Heart right ventricle (tissue), 16 donors: ENCODE data around the gene CCDC192. TPM values are rescaled to one million over a fixed set of nuclear protein-coding genes. Genes with fewer than 3 reads are reported as not detected.

ENCODE experiments used
- ATAC-seq, 8 donors: fragments of 200-7000 bp; cut with Tn5 transposase; one replicate each; pipeline ENCODE4 v1.9.1; 2020; ENCODE audit warnings: mild to moderate bottlenecking in 8 of 8, moderate library complexity in 8 of 8, moderate number of reproducible peaks in 1 of 8
- DNase-seq, 2 donors: peaks; one replicate each; pipeline ENCODE4 v3.0.0-alpha.2; 2020
- H3K27ac ChIP-seq, 10 donors: fragments of 200-600 bp; sonication (generic) in 2 of 10; one replicate each; pipeline versions ENCODE4 v1.5.0 to v1.8.0; 2020 to 2022; ENCODE audit warnings: mild to moderate bottlenecking in 3 of 10
- H3K27me3 ChIP-seq, 7 donors: fragments of 200-600 bp; one replicate each; pipeline ENCODE4 v1.8.0; 2021 to 2022; ENCODE audit warnings: mild to moderate bottlenecking in 2 of 7
- H3K36me3 ChIP-seq, 9 donors: fragments of 200-600 bp; sonication (generic) in 1 of 9; one replicate each; pipeline versions ENCODE4 v1.5.0 to v1.8.0; 2020 to 2022; ENCODE audit warnings: mild to moderate bottlenecking in 2 of 9
- H3K4me1 ChIP-seq, 9 donors: fragments of 200-600 bp; sonication (generic) in 1 of 9; one replicate each; pipeline versions ENCODE4 v1.5.0 to v1.8.0; 2020 to 2022; ENCODE audit warnings: mild to moderate bottlenecking in 4 of 9
- H3K4me3 ChIP-seq, 10 donors: fragments of 200-600 bp; sonication (generic) in 2 of 10; one replicate each; pipeline versions ENCODE4 v1.5.0 to v1.8.0; 2020 to 2022; ENCODE audit warnings: mild to moderate bottlenecking in 7 of 10, moderate library complexity in 2 of 10
- H3K9me3 ChIP-seq, 11 donors: fragments of 200-600 bp in 10 of 11; sonication (generic) in 2 of 11; one replicate each; pipeline versions ENCODE4 v1.5.0 to v1.8.0; 2013 to 2022; ENCODE audit warnings: mild to moderate bottlenecking in 2 of 11, control low read depth in 1 of 11, moderate library complexity in 1 of 11
- WGBS, 2 donors: extraction: QIAGEN DNeasy Blood & Tissue Kit; methylation state at CpG; one replicate each; pipeline ENCODE4 v1.1.7; 2013; ENCODE audit warnings: inconsistent platforms in 1 of 2; 5-methylcytosine and 5-hydroxymethylcytosine counted together
- intact Hi-C, 10 donors: fragments of 100-400 bp; cut with DNase I; formaldehyde crosslinking; loops; one replicate each; pipeline versions ENCODE4 v1.11.1 to v1.14.2; 2022
- polyA plus RNA-seq, 2 donors: library from polyadenylated mRNA; stranded (reverse); fragments of 200-250 nt; gene quantifications; one replicate each; pipeline ENCODE4 v1.2.3, GENCODE V29; 2013
- total RNA-seq, 10 donors: library from RNA; stranded (reverse); fragmentation: NEBNext Ultra II Directional in 3 of 10; extraction: Animal tissue kit (Norgen Biotek cat#: 25700) in 3 of 10; gene quantifications; one replicate each; pipeline versions ENCODE4 v1.2.1 to v1.2.4, GENCODE V29; 2021 to 2023
- TF ChIP-seq, protein P1 (sequence below), 9 donors: fragments of 200-600 bp; sonication (generic) in 2 of 9; IDR thresholded peaks; one replicate each; pipeline versions ENCODE4 v1.5.0 to v1.8.0; 2021 to 2022; ENCODE audit warnings: antibody characterized with exemption in 9 of 9, mild to moderate bottlenecking in 5 of 9, moderate library complexity in 1 of 9
- donor health status: Arrhythmogenic right ventricular cardiomyopathy.
- donor health status: ischemic (EF 13 %, LVEDD 7.1; RV severe dilation, severe dysfunction).
- donor health status: healthy with polysubstance abuse.
- donor health status: DM: no; HTN: yes; CAD: no.
- donor health status: DM: no; HTN: no; CAD: no.
- donor health status: ischemic (EF 25% LVEDD 6.9; RV normal size, moderate dysfunction).
- donor health status: ischemic (EF 25% LVEDD 5.7; RV mildly dilated, moderate dysfunction).
- donor health status: healthy.
- donor health status: DM: yes; HTN: yes; CAD: no.
- donor health status: Ischemic cardiomyopathy.
- donor health status: ischemic (EF 35%, LVEDD 5.7; RV mildly dilated, moderate dysfunction).
- donor health status: nonischemic (EF 11% LVEDD 7.7; RV severe dilation, severe dysfunction).
- donor health status: DM: yes; HTN: yes; CAD: no.
- donor health status: PGD.
- donor health status: ischemic (EF 29% LVEDD 5.4; RV normal size, mild dysfunction).
- donor health status: nonischemic (EF 23%, LVEDD 6.1; RV moderate dilation, normal function).

CCDC192 gene
- total and polyA plus RNA-seq, 12 donors: 0.13 to 0.76 (median 0.33) TPM; not detected in 8

DNA sequence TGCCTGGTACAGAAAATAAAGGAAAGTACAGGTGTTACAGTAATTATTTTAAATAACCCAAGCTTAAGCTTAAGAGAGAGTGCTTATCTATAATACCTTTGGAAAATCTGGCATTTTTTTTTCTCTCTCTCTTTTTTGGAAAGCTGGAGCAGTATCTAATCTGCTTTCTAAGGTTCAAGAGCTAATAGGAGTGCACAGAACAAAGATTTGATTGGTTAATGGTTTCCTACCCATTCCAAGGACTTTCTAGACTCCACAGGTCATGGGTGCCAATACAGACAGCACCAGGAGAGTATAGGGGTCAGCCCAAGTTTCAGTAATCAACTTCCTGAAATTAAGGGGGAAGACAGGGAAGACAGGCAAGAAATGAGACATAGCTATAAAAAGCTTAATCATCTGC is 276.3 kb downstream of the CCDC192 start:
- no peak overlapping the region for H3K4me3 ChIP-seq
- H3K9me3 ChIP-seq: no peaks in the 10 kb centered on the region
- H3K4me1 ChIP-seq: peaks cover 0 to 19% (median 6%) of the 10 kb centered on the region in 9 donors
- H3K36me3 ChIP-seq: peaks cover 0 to 5% (median 0%) of the 10 kb centered on the region in 9 donors
- TF ChIP-seq, protein P1, sequence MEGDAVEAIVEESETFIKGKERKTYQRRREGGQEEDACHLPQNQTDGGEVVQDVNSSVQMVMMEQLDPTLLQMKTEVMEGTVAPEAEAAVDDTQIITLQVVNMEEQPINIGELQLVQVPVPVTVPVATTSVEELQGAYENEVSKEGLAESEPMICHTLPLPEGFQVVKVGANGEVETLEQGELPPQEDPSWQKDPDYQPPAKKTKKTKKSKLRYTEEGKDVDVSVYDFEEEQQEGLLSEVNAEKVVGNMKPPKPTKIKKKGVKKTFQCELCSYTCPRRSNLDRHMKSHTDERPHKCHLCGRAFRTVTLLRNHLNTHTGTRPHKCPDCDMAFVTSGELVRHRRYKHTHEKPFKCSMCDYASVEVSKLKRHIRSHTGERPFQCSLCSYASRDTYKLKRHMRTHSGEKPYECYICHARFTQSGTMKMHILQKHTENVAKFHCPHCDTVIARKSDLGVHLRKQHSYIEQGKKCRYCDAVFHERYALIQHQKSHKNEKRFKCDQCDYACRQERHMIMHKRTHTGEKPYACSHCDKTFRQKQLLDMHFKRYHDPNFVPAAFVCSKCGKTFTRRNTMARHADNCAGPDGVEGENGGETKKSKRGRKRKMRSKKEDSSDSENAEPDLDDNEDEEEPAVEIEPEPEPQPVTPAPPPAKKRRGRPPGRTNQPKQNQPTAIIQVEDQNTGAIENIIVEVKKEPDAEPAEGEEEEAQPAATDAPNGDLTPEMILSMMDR (IDR thresholded peaks at IDR 0.05): no peak
- DNase-seq (no peak), ATAC-seq (no peak)
- H3K27ac ChIP-seq: no peak overlapping the region
- no peaks in the 10 kb centered on the region for H3K27me3 ChIP-seq
- intact Hi-C loops: loop anchor here in 1 of 10 donors (5.0 kb wide), 1 partner anchor 103 kb away; the partner anchor contains the start of gene SLC12A2

DNA sequence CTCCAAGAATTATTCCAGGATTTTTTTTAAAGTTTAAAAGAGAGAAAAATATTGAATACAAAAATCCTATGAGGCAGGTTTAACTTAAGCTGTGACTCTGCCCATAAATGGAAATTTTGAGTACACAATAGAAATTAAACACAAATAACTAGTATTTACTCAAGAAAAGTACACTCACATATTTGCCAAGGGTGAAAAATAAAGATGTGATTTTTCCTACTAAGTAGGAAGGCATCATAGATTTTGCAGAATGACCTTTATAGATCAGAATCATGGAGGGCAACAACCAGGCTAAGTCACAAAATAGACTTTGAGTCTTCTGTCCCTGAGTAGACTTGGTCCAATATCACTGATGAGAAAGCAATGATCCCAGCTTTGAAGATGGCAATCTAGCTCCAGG is 277.7 kb downstream of the CCDC192 start:
- H3K27me3 ChIP-seq: no peaks in the 10 kb centered on the region
- intact Hi-C loops: no loop called here
- ATAC-seq: no peak

DNA sequence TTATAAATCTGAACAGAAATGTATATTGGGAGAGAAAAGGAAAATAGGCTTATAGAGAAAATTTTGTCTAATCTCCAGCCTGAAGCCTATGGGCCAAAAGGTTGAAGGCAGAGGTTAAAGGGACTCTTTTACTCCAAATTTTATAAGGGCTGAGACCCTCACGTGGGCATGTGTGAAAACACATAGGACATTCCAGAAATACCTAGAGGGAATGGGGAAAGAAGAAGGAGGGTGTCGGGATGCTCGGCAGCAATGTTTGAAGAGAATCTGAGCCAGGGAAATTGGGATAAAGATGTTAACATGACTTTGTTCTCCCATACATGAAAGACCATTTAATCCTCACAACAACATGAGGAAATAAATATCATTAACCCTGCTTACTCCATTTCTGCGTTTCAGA is 278.3 kb downstream of the CCDC192 start:
- intact Hi-C loops: no loop called here
- TF ChIP-seq, protein P1 (IDR thresholded peaks at IDR 0.05): no peak
- Histone ChIP-seq H3K4me3 (no peak overlapping the region), H3K9me3 (no peaks in the 10 kb centered on the region), H3K36me3 (peaks cover 0 to 5% (median 0%) of the 10 kb centered on the region in 9 donors), H3K27me3 (no peaks in the 10 kb centered on the region), H3K27ac (no peak overlapping the region), H3K4me1 (peaks cover 0 to 17% (median 6%) of the 10 kb centered on the region in 9 donors)
- no peak for DNase-seq
- WGBS, 2 donors: 78 to 84% methylated on average over 4 of the region's 4 CpGs
- no peak for ATAC-seq

More for the DNA sequence above, 277.7 kb downstream of the CCDC192 start:
- TF ChIP-seq, protein P1 (IDR thresholded peaks at IDR 0.05): no peak
- no peak overlapping the region for H3K27ac ChIP-seq
- peaks cover 0 to 19% (median 6%) of the 10 kb centered on the region in 9 donors for H3K4me1 ChIP-seq
- H3K4me3 ChIP-seq: no peak overlapping the region
- DNase-seq: no peak
- no peaks in the 10 kb centered on the region for H3K9me3 ChIP-seq
- peaks cover 0 to 5% (median 0%) of the 10 kb centered on the region in 9 donors for H3K36me3 ChIP-seq

DNA sequence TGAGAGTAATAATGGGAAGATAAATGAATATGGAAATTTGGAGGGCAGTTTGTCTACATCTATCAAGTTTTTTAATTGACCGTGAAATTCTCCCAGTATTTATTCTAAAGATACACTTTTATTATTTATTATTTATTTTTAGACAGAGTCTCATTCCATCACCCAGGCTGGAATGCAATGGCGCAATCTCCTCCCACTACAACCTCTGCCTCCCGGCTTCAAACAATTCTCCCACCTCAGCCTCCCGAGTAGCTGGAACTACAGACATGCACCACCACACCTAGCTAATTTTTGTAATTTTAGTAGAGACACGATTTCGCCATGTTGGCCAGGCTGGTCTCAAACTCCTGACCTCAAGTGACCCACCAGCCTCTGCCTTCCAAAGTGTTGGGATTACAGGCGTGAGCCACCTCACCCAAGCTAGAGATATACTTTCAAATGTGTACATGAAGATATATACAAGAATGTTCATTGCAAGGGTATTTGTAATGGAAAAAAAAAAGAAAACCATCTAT is 282.7 kb downstream of the CCDC192 start:
- H3K9me3 ChIP-seq: peaks cover 0 to 7% (median 0%) of the 10 kb centered on the region in 11 donors
- 97% methylated on average over 7 of the region's 7 CpGs for WGBS, 2 donors
- no peaks in the 10 kb centered on the region for H3K27me3 ChIP-seq
- intact Hi-C loops: no loop called here
- DNase-seq (no peak), ATAC-seq (no peak)
- TF ChIP-seq, protein P1 (IDR thresholded peaks at IDR 0.05): no peak
- peaks cover 0 to 5% (median 0%) of the 10 kb centered on the region in 9 donors for H3K36me3 ChIP-seq
- H3K4me1 ChIP-seq: peaks cover 0 to 14% (median 11%) of the 10 kb centered on the region in 9 donors
- H3K27ac ChIP-seq: no peak overlapping the region
- no peak overlapping the region for H3K4me3 ChIP-seq
